ENCODE data around the gene ATP1A3. TPM values are rescaled to one million over a fixed set of nuclear protein-coding genes. Genes with fewer than 3 reads are reported as not detected.

ATP1A3 gene
- total RNA-seq, 1 donor from 2014 or later, result 5.6 TPM

DNA sequence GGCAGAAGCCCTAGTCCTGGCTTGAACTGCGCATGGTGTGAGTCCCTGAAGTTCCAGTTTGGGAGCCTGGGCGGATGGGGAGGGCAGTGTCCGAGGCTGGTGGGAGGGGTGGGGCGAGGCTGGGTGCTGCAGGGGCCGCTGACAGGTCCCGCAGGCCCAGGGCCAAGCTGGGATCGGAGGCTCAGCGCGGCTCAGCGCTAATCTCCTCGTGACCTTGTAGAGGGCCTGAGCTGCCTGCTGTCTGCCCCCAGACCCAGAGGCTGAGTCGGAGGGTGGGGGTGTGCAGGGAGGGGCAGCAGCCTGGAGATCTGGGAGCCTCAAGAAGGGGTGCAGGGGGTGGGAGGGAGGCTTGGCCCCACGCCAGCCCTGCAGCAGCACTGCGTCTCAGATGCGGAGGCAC is 3.0 kb downstream of the ATP1A3 start:
- Mint-ChIP-seq H3K4me1 (ENCODE audit: unreplicated experiment) (peaks cover 10% of the 10 kb centered on the region), H3K27me3 (peaks cover 35% of the 10 kb centered on the region), H3K36me3 (no peaks in the 10 kb centered on the region), H3K27ac (no peak overlapping the region), H3K4me3 (no peak overlapping the region), H3K9me3 (no peaks in the 10 kb centered on the region)
- TF ChIP-seq, protein P1, sequence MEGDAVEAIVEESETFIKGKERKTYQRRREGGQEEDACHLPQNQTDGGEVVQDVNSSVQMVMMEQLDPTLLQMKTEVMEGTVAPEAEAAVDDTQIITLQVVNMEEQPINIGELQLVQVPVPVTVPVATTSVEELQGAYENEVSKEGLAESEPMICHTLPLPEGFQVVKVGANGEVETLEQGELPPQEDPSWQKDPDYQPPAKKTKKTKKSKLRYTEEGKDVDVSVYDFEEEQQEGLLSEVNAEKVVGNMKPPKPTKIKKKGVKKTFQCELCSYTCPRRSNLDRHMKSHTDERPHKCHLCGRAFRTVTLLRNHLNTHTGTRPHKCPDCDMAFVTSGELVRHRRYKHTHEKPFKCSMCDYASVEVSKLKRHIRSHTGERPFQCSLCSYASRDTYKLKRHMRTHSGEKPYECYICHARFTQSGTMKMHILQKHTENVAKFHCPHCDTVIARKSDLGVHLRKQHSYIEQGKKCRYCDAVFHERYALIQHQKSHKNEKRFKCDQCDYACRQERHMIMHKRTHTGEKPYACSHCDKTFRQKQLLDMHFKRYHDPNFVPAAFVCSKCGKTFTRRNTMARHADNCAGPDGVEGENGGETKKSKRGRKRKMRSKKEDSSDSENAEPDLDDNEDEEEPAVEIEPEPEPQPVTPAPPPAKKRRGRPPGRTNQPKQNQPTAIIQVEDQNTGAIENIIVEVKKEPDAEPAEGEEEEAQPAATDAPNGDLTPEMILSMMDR (conservative IDR thresholded peaks at IDR 0.05), result no peak
- DNase-seq (ENCODE audit: extremely low spot score, unreplicated experiment), result no peak

DNA sequence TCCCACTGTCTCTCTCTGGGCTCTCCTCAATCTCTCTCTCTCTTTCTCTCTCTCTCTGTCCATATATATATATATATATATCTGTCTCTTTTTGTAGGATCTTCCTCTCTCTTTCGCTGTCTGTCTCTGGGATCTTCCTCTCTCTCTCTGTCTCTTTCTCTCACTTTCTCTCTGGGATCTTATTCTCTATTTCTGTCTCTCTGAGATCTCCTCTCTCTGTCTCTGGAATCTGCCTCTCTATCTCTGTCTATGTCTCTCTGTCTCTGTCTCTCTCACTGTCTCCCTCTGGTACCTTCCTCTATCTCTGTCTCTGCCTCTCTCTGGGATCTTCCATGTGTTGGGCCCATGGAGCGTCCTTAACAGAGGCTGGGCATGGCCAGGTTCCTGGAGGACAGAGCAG is 3.4 kb downstream of the ATP1A3 start:
- TF ChIP-seq, protein P1 (conservative IDR thresholded peaks at IDR 0.05), result no peak
- Mint-ChIP-seq H3K4me1 (ENCODE audit: unreplicated experiment) (peaks cover 9% of the 10 kb centered on the region), H3K36me3 (no peaks in the 10 kb centered on the region), H3K27ac (no peak overlapping the region), H3K9me3 (no peaks in the 10 kb centered on the region), H3K4me3 (no peak overlapping the region), H3K27me3 (peaks cover 31% of the 10 kb centered on the region)
- no peak for DNase-seq (ENCODE audit: extremely low spot score, unreplicated experiment)

DNA sequence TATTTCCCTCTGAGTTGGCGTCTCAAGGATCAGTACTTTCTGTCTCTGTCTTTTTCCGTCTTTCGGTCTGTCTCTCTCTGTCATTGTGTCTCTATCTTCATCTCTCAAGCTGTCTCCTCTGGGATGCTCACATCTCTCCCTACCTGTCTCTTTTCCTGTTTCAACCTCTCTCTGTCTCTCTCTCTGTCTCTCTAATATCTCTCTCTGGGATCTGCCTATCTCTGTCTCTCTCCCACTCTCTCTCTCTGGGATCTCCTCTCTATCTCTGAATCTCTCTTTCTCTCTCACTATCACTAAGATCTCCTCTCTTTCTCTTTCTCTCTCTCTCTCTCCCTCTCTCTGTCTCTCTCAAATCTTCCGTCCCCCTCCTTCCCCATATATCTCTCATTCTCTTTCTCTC is 4.0 kb downstream of the ATP1A3 start:
- Mint-ChIP-seq H3K4me3 (no peak overlapping the region), H3K9me3 (no peaks in the 10 kb centered on the region), H3K36me3 (no peaks in the 10 kb centered on the region), H3K27ac (no peak overlapping the region), H3K27me3 (peaks cover 25% of the 10 kb centered on the region), H3K4me1 (ENCODE audit: unreplicated experiment) (peaks cover 4% of the 10 kb centered on the region)
- TF ChIP-seq, protein P1 (conservative IDR thresholded peaks at IDR 0.05), result no peak
- no peak for DNase-seq (ENCODE audit: extremely low spot score, unreplicated experiment)

DNA sequence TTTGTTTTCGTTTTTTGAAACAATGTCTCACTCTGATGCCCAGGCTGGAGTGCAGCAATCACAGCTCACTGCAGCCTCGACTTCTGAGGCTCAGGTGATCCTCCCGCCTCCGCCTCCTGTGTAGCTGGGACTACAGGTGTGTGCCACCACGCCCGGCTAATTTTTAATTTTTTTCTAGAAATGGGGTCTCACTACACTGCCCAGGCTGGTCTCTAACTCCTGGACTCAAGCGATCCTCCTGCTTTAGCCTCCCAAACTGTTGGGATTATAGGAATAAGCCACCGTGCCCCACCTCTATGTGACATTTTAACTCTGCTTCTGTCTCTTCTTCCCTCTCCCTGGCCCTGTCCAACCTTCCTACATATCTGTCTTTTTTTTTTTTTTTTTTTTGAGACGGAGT is 5.1 kb downstream of the ATP1A3 start:
- TF ChIP-seq, protein P1 (conservative IDR thresholded peaks at IDR 0.05), result no peak
- no peak for DNase-seq (ENCODE audit: extremely low spot score, unreplicated experiment)
- Mint-ChIP-seq H3K27me3 (peaks cover 19% of the 10 kb centered on the region), H3K36me3 (no peaks in the 10 kb centered on the region), H3K27ac (no peak overlapping the region), H3K9me3 (no peaks in the 10 kb centered on the region), H3K4me3 (no peak overlapping the region), H3K4me1 (ENCODE audit: unreplicated experiment) (peaks cover 4% of the 10 kb centered on the region)

DNA sequence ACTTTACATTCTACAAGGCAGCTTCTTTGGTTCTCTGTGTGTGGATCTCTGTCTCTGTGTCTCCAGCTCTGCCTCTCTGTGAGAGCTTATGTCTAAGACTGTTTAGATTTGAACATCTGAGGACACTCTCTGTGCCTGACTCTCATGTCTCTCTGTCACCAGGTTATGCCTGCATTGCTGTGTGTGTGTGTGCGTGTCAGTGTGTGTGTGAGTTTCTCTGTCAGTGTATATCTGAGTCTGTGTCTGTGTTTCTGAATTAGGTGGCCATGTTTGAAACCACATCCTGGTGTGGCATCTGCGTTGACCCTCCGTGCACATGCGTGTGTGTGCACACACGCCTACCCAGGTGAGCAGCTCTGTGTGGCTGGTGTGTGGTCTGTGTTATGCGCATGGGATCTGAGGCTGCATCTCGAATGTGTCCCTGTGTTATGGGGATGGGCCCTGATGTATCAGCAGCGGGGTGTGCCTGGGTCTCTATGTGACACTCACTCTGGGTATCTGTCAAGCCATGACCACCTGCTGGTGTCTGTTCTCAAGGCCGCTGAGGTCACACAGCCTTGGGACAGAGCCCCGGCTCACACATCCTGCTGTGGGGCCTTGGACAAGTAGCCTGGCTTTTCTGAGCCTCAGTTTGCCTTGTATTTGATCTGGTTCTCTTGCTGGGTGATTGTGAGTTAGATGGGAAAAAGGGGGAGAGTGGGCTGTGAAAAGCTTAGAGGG is 6.7 kb downstream of the ATP1A3 start:
- no peaks in the 10 kb centered on the region for H3K9me3 Mint-ChIP-seq
- peaks cover 6% of the 10 kb centered on the region for H3K27me3 Mint-ChIP-seq
- H3K4me1 Mint-ChIP-seq (ENCODE audit: unreplicated experiment), result no peaks in the 10 kb centered on the region
- H3K4me3 Mint-ChIP-seq, result no peak overlapping the region
- no peak overlapping the region for H3K27ac Mint-ChIP-seq
- TF ChIP-seq, protein P1 (conservative IDR thresholded peaks at IDR 0.05), result no peak
- DNase-seq (ENCODE audit: extremely low spot score, unreplicated experiment), result no peak
- H3K36me3 Mint-ChIP-seq, result no peaks in the 10 kb centered on the region

Measured in type B pancreatic cell (in vitro differentiated cells).